GM19324 (cell line): ENCODE results near the gene COA8.

Experiments
- ATAC-seq: cut with Tn5 transposase; IDR thresholded peaks from one replicate; pipeline ENCODE4 v1.9.1; 2021; ENCODE audit warnings: mild to moderate bottlenecking, moderate library complexity; ENCODE audit not compliant: unreplicated experiment, low FRiP score

COA8 gene

GRCh38 chr14:103547941-103548462 is 14.8 kb upstream of the COA8 start:
- no peak for ATAC-seq

GRCh38 chr14:103548463-103549351 is 14.1 kb upstream of the COA8 start:
- no peak for ATAC-seq

DNA sequence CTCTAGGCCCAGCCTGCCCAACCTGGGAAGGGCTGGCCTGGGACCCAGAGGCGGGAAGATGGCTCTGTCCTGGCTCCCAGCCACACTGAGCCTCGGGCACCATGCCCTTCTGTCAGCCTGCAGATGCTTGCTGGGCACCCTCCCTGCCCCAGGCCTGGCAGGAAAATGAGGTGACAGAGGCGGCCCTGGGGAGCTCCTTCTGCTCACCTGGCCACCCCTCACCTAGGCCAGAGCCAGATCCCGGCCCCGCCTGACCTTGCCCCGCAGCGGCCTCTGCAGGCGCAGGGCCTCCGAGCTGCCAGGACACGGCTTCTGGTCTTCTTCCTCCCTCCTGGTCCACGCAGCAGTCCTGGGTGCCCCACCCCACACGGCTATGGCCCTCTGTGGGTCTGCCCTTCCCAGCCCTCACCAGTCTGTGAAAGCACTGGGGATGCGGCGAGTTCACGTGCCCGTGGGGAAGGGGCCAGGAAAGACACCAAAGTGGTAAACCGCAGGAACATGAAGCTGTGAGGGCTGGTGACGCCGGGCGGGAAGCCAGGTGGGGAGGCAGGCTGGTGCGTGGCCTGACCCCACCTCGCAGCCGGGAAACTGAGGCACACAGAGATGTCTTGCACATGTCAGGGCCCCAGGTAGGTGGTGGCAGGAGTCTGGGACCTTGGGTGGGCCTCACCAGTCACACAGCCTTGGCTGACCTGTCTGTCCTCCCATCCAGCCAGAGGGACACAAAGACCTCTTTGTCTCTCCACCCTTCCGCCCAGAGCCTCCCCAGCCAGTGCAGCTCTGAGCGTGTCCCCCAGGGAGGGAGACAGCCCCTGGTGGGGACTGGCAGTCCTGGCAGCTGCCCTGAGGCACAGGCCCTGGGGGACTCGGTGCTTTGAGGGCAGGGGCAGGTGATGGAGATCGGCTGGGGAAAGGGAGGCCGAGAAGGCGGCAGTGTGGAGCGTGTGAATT is 13.1 kb upstream of the COA8 start:
- no peak for ATAC-seq

DNA sequence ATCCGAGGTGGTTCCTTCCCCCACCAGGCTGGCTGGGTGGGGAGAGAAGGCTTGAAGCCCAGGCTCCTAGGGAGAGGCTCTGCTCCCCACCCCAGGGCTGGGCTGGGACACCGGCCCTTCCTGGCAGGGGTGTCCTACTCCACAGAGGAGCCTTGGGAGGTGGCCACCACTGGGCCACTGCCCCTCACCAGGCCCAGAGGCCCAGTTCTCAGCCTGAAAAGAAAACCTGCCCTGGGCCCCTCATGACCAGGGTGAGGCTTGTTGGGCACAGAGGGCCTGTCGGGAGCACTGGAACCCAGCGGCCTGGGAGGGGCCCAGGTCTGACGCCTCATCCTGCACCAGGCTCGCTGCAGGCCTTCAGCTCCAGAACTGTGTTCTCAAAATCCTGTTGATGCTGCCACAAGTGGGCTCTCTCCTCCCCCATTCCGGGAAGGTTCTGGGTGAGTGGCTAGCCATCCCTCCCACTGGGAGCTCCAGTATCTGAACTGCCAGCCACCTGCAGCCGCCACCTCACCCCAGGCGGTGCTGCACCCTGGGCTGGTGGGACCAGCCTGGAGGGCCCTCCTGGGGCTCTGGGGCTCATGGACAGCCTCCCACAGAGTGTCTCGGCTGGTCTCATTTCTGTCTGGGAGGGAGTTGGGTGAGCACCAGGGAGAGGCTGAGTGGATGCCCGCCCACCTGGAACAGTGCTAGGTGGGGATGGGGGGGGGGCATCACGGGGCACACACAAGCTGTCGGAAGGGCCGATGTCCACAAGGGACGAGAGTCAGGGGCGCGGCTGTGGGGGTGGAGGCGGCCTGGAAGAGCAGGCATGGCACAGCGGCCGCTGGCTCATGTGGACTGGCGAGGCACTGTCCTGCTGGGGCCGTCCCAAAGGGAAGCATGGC is 12.1 kb upstream of the COA8 start:
- ATAC-seq: no peak

DNA sequence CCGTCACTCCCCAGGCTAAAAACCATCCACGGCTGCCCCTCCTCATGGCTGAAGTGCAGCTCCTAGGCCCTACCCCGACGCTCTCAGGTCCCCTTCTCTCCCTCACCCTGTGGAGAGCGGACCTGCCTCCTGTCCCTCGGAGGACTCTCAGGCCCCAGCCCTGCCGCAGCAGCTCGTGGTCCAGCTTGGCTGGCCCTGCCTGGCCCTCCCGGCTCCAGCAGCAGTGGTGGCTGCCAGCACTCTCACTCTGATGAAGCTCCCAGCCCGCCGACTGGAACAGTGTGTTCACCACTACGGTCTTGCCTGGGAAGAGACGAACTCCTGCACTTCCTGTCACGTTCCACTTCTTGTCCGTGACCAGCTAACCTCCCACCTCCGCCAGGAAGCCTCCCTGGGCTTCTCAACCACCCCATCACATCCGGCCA is 11.4 kb upstream of the COA8 start:
- no peak for ATAC-seq

DNA sequence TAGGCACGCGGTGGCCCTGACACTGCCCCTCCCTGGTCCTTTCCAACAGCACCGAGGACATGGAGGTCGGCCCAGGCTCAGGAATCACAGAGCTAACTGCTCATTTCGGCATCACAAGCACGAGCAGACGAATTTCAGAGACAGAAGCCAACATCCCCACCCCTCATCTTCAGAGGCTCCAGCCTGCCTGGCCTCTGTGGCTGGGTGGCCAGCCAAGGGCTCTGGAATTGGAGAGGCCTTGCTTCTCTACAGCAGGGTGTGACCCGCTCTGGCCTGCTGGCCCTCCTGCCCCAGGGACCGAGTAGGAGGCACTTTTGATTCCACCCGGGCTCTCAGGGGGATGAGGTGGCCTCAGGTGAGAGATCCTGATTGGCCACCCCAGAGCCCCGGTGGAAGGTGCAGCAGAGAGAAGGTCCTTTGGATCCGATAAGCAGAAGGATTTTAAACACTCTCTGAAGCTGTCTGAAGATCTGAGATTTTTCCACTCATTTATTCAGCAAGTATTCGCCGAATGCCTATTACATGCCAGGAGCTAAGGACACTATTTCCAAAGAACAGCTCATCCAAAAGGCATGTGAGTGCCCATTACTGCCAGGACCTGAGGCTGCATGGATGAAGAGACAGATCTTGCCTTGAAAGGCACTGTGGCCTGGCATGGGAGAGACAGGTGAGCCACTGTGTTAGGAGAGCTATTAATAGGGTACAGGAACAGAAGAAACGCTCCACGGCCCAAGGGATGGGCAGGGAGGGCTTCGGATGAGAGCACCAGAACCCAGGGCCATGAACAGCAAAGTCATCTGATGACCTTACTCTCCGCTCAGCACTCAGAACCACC is 10.5 kb upstream of the COA8 start:
- no peak for ATAC-seq

DNA sequence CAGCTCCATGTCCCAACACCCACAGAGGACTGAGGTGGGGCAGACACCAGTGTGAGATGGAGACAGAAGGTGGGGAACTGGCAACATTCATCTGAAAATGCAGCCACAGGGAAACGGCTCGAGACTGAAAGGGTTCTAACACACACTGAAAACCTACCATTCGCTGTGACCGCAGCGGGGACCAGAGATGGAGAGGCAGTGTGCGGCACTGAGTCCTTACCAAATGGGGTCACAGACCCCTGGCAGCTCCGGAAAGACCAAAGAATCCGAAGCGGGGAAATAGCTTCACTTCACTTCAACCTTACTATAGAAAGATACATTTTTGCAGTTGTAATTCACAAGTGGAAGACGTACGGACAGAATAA is 9.9 kb upstream of the COA8 start:
- no peak for ATAC-seq

DNA sequence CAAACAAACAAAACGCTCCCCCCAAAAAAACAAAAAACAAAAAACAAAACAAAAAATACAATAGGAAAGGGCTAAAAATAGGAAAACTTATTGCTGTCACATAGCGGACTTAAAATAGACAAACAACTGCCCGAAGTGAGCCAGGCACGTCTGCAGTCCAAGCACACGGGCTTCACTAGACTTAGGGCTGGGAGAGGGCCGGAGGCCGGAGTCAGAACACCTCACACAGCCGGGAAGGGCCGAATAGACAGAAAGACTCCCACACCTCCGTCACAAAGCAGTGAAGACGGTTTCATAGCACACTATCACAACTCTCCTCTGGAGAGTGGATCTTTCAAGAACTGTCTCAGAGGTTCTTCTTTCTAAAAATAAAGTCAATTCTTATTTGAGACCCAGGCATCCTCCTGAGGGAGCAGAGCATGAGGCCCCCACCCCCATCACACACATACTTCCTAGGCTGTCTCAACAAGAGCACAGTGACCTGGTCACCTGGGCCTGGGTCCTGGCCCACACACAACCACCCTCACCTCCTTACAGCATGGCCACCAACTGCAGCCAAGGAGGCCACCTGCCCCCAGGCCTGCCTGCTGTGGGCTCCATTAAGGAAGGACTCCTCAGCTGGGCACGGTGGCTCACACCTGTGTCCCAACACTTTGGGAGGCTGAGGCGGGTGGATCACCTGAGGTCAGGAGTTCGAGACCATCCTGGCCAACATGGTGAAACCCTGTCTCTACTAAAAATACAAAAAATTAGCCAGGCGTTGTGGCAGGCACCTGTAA is 7.0 kb upstream of the COA8 start:
- no peak for ATAC-seq

GRCh38 chr14:103556946-103557758 is 5.6 kb upstream of the COA8 start:
- no peak for ATAC-seq

- ATAC-seq: no peak
These were observed 4.5 kb upstream of the COA8 start for GRCh38 chr14:103558071-103558882.

DNA sequence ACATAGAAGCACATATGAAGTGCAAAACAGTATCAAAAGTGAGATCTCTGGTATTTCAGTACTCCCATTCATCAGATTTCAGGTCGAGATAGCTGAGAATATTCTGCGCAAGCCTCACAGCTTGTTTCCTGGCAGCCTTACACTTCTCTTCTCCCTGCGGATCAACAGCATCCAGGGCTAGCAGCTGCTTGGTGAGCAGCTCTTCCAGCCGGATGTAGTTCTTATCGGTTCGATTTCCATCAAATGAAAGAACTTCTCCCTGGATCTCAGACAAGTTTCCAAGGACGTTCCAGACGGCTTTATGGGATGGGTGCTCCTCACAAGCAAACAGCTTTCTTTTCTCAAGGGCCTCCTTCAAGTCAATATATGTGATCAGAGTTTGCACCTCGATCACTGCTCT is 3.0 kb upstream of the COA8 start:
- no peak for ATAC-seq

DNA sequence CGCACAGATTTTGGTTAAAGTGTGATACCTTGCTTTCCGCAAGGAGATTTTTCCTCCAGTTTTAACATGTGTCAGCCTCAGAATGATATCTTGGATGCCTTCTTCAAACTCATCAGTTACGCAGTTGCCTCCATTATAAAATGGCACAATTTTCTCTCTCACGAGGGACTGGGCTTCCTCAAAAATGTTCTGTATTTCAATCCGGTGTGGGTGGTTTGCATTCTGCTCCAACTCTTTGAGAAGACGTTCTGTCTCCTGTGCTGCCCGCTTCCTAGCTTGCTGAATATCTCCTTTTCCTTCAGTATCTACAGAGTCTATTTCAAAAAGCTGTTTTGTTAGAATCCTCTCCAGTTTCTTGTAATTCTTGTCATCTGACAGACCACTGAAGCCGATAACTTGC is 2.1 kb upstream of the COA8 start:
- no peak for ATAC-seq

- no peak for ATAC-seq
These were observed 1.2 kb upstream of the COA8 start for GRCh38 chr14:103561381-103562178.

GRCh38 chr14:103562179-103562428 is 656 bp upstream of the COA8 start:
- ATAC-seq: peak; percentile 25

DNA sequence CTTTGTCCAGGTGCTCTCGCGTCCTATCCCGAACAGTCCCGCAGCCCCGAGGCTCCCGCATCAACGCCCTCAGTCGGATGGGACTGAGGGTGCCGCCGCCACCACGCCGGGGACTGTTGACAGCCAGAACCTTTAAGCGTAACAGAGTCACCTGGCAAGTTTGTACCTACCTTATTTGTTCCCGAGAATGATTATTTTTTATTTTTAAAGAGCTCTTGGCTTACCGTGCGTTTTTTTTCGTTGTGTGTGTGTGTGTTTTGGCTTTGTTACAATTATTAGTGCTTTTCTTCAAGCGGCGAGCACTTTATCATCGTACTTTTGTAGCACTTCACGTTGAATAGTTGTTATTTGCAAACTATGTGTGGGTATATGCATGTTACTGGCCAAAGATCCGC is 463 bp downstream of the COA8 start:
- ATAC-seq: no peak

DNA sequence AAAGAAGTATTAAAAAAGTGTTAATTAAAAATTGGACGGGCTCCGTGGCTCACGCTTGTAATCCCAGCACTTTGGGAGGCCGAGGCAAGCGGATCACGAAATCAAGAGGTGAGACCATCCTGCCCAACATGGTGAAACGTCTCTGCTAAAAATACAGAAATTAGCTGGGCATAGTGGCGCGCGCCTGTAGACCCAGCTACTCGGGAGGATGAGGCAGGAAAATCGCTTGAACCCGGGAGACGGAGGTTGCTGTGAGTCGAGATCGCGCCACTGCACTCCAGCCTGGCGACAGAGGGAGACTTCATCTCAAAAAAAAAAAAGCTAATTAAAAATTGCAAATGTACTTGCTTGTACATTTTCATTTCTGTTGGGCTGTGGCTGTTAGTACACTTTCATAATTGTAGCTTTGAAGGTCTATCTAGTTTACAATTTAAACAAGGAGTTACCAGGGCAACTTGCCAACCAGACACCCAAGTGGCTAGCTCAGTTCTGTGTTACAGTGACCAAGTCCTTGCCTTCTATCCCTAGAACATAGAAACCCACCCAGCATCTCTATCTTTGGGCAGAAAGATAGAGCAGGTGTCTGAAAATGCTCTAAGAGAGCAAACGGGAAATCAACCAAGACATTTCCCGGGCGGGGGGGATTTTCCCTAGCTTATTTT is 1.2 kb downstream of the COA8 start:
- ATAC-seq: no peak
